Stomach (tissue), 4 donors: ENCODE results near the gene ARHGEF12.

Experiments
- EP300 ChIP-seq: sonication (generic); formaldehyde crosslinking; IDR thresholded peaks from one replicate; pipeline ENCODE4 v1.6.1; 2017; ENCODE audit warnings: antibody characterized with exemption
- TF ChIP-seq, protein P1 (sequence below), 7 experiments: fragments of 450-650 bp in 4 of 7; fragments of 200-600 bp in 3 of 7; sonication (generic) in 3 of 7; IDR thresholded peaks; one replicate each; pipeline ENCODE4 v1.5.1; 2016 to 2019; ENCODE audit warnings: antibody characterized with exemption in 7 of 7, control low read depth in 2 of 7, mild to moderate bottlenecking in 1 of 7

DNA sequence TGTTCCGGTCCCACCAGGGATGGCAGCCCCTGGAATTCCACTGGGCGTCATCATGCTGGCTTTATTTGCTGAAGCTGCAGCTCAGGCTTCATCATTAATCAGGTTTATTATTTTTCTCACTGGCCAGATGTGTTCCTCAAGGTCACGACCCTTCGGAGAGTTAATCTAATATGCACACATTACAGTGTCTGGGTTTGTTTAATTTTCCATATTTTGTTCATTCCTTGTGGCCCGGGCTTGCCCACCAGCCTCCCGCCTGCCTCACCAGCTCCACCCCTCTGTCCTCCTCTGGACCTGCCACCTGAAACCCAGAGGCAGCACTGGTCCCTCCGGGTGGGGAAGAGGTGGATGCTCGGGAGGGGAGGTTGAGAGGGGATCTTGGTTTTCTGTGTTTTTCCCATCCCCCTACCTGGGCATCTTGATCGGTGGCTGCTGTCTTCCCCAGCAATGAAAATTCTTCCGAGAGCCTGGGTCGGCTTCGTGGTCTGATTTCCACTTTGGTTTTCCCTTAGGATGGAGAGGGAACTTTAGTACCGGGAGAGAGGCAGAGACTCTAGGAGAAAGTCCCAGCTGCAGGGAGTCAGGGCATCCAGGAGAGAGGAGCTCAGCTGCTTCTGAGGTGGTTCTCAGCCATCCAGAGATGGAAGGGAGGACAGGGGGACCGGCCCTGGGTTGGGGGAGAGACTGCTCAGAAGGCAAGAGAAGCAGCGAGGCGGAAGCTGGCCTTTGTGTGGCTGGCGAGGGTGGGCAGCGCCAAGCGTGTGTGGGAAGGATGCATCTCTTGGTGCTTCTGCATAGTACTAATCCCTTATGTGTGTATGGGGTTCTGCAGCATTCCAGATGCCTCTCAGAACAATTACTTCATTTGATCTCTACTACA, 177.5 kb downstream of the ARHGEF12 start:
- TF ChIP-seq, protein P1, sequence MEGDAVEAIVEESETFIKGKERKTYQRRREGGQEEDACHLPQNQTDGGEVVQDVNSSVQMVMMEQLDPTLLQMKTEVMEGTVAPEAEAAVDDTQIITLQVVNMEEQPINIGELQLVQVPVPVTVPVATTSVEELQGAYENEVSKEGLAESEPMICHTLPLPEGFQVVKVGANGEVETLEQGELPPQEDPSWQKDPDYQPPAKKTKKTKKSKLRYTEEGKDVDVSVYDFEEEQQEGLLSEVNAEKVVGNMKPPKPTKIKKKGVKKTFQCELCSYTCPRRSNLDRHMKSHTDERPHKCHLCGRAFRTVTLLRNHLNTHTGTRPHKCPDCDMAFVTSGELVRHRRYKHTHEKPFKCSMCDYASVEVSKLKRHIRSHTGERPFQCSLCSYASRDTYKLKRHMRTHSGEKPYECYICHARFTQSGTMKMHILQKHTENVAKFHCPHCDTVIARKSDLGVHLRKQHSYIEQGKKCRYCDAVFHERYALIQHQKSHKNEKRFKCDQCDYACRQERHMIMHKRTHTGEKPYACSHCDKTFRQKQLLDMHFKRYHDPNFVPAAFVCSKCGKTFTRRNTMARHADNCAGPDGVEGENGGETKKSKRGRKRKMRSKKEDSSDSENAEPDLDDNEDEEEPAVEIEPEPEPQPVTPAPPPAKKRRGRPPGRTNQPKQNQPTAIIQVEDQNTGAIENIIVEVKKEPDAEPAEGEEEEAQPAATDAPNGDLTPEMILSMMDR (IDR thresholded peaks at IDR 0.05) = no peak
- TF ChIP-seq EP300 = no peak
